ENCODE results near the gene FMNL3. TPM values are rescaled to one million over a fixed set of nuclear protein-coding genes. Genes with fewer than 3 reads are reported as not detected.

FMNL3 gene
- total RNA-seq, 1 experiment from 2014 or later, result 11.4 TPM

- peak; percentile 95 for DNase-seq
- Histone ChIP-seq H3K4me1 (ENCODE audit: low read length) (peaks cover 21% of the 10 kb centered on the region), H4K20me1 (ENCODE audit: insufficient read depth, low read depth, low read length) (no peaks in the 10 kb centered on the region), H3K9me3 (ENCODE audit: low read length) (no peaks in the 10 kb centered on the region), H3K4me2 (ENCODE audit: low read depth, low read length, poor library complexity, severe bottlenecking) (peak within 1 kb of the TSS; percentile 90), H3K27ac (ENCODE audit: low read length) (peak within 1 kb of the TSS; percentile 69), H3K36me3 (ENCODE audit: insufficient read depth, low read length) (no peaks in the 10 kb centered on the region), H3K9me2 (replicated peaks; ENCODE audit: insufficient read depth, low read length) (no peaks in the 10 kb centered on the region), H3K4me3 (ENCODE audit: low read length) (peak within 1 kb of the TSS; percentile 66), H3K9ac (ENCODE audit: low read length) (peak within 1 kb of the TSS; percentile 78), H3K27me3 (ENCODE audit: low read length) (no peaks in the 10 kb centered on the region), H3K79me2 (ENCODE audit: low read length) (no peaks in the 10 kb centered on the region), H2AFZ (ENCODE audit: low read length) (peak within 1 kb of the TSS; percentile 68)
Observed at GRCh38 chr12:49623142-49623904, 83.9 kb downstream of the FMNL3 start, which contains the start of gene PRPF40B. Gene PRPF40B, plus strand, starts transcription at chr12:49623561. Its CDS starts 30 bp downstream, at chr12:49623591.

DNA sequence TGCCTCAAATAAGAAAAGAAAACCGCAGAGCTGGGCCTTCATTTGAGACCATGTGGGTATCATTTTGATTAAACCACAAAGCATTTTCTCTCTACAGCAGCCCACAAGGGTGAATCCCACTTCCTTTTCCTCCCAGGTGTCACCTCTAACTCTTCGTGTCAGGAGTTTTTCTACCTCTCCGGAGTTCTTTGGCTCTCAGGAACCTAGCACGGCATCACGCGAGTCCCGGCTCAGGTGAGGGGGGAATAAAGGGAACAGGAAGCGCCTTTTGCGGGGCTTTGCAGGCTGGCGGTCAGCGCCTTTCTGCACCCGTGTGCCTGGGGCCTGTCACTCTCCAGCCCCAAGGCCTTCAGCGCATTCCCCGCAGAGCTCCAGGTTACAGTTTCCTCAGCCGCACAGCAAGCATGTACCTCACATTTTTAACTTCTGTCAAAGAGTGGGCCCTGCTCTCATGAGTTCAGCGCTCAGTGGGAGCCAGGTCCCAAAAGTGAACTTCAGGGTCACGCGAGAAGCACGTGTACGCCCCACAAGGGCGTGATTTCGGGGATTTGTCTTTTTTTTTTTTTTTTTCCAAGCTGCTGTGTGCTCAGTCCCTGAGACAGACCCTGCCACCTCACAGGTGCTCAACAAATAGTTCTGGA lies 84.6 kb downstream of the FMNL3 start:
- H3K9ac ChIP-seq (ENCODE audit: low read length), result peak overlapping the region; percentile 78
- H3K36me3 ChIP-seq (ENCODE audit: insufficient read depth, low read length), result no peaks in the 10 kb centered on the region
- peak overlapping the region; percentile 68 for H2AFZ ChIP-seq (ENCODE audit: low read length)
- DNase-seq, result peak; percentile 83
- peak overlapping the region; percentile 66 for H3K4me3 ChIP-seq (ENCODE audit: low read length)
- no peaks in the 10 kb centered on the region for H3K79me2 ChIP-seq (ENCODE audit: low read length)
- H3K27ac ChIP-seq (ENCODE audit: low read length), result peak overlapping the region; percentile 69
- no peaks in the 10 kb centered on the region for H3K9me2 ChIP-seq (replicated peaks; ENCODE audit: insufficient read depth, low read length)
- H3K9me3 ChIP-seq (ENCODE audit: low read length), result no peaks in the 10 kb centered on the region
- H3K4me2 ChIP-seq (ENCODE audit: low read depth, low read length, poor library complexity, severe bottlenecking), result peak overlapping the region; percentile 90
- no peaks in the 10 kb centered on the region for H3K27me3 ChIP-seq (ENCODE audit: low read length)
- no peaks in the 10 kb centered on the region for H4K20me1 ChIP-seq (ENCODE audit: insufficient read depth, low read depth, low read length)
- H3K4me1 ChIP-seq (ENCODE audit: low read length), result peaks cover 21% of the 10 kb centered on the region

DNA sequence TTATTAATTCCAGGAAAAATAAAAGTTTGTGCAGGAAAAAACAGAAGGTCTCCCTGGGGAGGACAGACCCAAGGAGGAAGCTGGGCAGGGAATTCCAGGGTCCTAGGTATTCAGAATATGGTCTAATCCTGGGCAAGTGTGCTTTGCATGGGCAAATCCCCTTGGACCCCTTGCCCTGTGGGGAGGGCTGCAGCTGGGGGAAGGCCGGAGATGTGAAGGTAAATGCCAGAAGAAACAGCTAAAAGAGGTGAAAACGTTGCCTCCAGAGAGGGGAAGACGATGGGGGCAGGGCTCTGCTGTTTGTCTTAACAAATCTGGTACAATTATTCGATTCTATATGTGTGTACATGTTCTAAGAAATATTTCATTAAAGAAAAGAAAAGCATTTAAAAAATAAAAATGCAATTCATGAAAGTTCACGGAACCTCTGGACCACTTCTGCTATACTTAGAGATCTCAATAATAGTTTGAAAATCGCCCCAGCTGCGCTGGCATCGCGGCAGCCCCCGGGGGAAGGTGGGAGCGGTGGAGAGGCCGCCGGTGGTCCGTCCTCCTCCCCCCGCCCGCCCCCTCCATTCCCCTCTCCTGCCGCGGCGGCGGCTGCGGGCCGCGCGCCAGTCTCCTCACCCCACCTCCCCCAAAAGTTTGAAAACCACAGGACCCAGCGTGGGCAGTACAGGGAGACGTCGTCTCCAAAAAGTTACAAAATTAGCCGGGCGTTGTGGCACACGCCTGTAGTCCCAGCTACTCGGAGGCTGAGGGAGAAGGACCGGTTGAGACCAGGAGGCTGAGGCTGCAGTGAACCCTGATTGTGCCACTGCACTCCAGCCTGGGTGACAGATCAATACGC lies 85.3 kb downstream of the FMNL3 start:
- H3K9me3 ChIP-seq (ENCODE audit: low read length), result no peaks in the 10 kb centered on the region
- H3K4me1 ChIP-seq (ENCODE audit: low read length), result peaks cover 21% of the 10 kb centered on the region
- no peaks in the 10 kb centered on the region for H4K20me1 ChIP-seq (ENCODE audit: insufficient read depth, low read depth, low read length)
- peak overlapping the region; percentile 69 for H3K27ac ChIP-seq (ENCODE audit: low read length)
- no peaks in the 10 kb centered on the region for H3K9me2 ChIP-seq (replicated peaks; ENCODE audit: insufficient read depth, low read length)
- peak overlapping the region; percentile 68 for H2AFZ ChIP-seq (ENCODE audit: low read length)
- H3K79me2 ChIP-seq (ENCODE audit: low read length), result no peaks in the 10 kb centered on the region
- H3K4me2 ChIP-seq (ENCODE audit: low read depth, low read length, poor library complexity, severe bottlenecking), result peak overlapping the region; percentile 90
- H3K4me3 ChIP-seq (ENCODE audit: low read length), result peak overlapping the region; percentile 66
- H3K9ac ChIP-seq (ENCODE audit: low read length), result peak overlapping the region; percentile 78
- DNase-seq, result peak; percentile 60
- H3K36me3 ChIP-seq (ENCODE audit: insufficient read depth, low read length), result no peaks in the 10 kb centered on the region
- no peaks in the 10 kb centered on the region for H3K27me3 ChIP-seq (ENCODE audit: low read length)

DNA sequence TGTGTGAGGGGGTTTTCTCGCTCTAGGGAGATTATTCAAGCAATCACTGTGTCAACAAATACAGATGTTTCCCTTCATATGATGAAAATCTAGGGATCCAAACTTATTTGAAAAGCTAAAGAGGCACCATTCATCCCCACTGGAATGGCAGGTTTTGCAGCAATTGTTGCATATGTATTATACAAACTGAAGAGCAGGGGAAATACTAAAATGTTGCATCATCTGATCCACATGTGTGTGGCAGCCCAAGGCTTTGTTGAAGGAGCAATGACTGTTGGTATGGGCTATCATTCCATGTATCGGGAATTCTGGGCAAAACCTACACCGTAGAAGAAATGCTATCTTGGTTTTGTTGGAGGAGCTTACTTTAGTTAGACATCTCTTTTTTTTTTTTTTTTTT lies 87.9 kb downstream of the FMNL3 start:
- Histone ChIP-seq H3K4me2 (ENCODE audit: low read depth, low read length, poor library complexity, severe bottlenecking) (no peak overlapping the region), H3K79me2 (ENCODE audit: low read length) (no peaks in the 10 kb centered on the region), H3K27me3 (ENCODE audit: low read length) (no peaks in the 10 kb centered on the region), H3K9me3 (ENCODE audit: low read length) (no peaks in the 10 kb centered on the region), H4K20me1 (ENCODE audit: insufficient read depth, low read depth, low read length) (no peaks in the 10 kb centered on the region), H3K9ac (ENCODE audit: low read length) (no peak overlapping the region), H3K27ac (ENCODE audit: low read length) (no peak overlapping the region), H2AFZ (ENCODE audit: low read length) (no peak overlapping the region), H3K9me2 (replicated peaks; ENCODE audit: insufficient read depth, low read length) (no peaks in the 10 kb centered on the region), H3K36me3 (ENCODE audit: insufficient read depth, low read length) (no peaks in the 10 kb centered on the region), H3K4me1 (ENCODE audit: low read length) (peaks cover 21% of the 10 kb centered on the region), H3K4me3 (ENCODE audit: low read length) (no peak overlapping the region)
- DNase-seq, result no peak

GRCh38 chr12:49618576-49618975 lies 88.6 kb downstream of the FMNL3 start:
- Histone ChIP-seq H3K4me2 (ENCODE audit: low read depth, low read length, poor library complexity, severe bottlenecking) (no peak overlapping the region), H4K20me1 (ENCODE audit: insufficient read depth, low read depth, low read length) (no peaks in the 10 kb centered on the region), H3K27ac (ENCODE audit: low read length) (no peak overlapping the region), H3K9ac (ENCODE audit: low read length) (no peak overlapping the region), H3K27me3 (ENCODE audit: low read length) (no peaks in the 10 kb centered on the region), H3K9me2 (replicated peaks; ENCODE audit: insufficient read depth, low read length) (no peaks in the 10 kb centered on the region), H3K36me3 (ENCODE audit: insufficient read depth, low read length) (no peaks in the 10 kb centered on the region), H3K4me3 (ENCODE audit: low read length) (no peak overlapping the region), H2AFZ (ENCODE audit: low read length) (no peak overlapping the region), H3K4me1 (ENCODE audit: low read length) (peaks cover 21% of the 10 kb centered on the region), H3K9me3 (ENCODE audit: low read length) (no peaks in the 10 kb centered on the region), H3K79me2 (ENCODE audit: low read length) (no peaks in the 10 kb centered on the region)
- DNase-seq, result no peak

GRCh38 chr12:49616533-49617219 lies 90.5 kb downstream of the FMNL3 start:
- DNase-seq, result no peak
- Histone ChIP-seq H3K36me3 (ENCODE audit: insufficient read depth, low read length) (no peaks in the 10 kb centered on the region), H3K27ac (ENCODE audit: low read length) (no peak overlapping the region), H3K79me2 (ENCODE audit: low read length) (no peaks in the 10 kb centered on the region), H3K4me2 (ENCODE audit: low read depth, low read length, poor library complexity, severe bottlenecking) (no peak overlapping the region), H3K9me3 (ENCODE audit: low read length) (no peaks in the 10 kb centered on the region), H3K27me3 (ENCODE audit: low read length) (no peaks in the 10 kb centered on the region), H2AFZ (ENCODE audit: low read length) (no peak overlapping the region), H3K4me3 (ENCODE audit: low read length) (no peak overlapping the region), H3K4me1 (ENCODE audit: low read length) (peaks cover 6% of the 10 kb centered on the region), H4K20me1 (ENCODE audit: insufficient read depth, low read depth, low read length) (no peaks in the 10 kb centered on the region), H3K9ac (ENCODE audit: low read length) (no peak overlapping the region), H3K9me2 (replicated peaks; ENCODE audit: insufficient read depth, low read length) (no peaks in the 10 kb centered on the region)

DNA sequence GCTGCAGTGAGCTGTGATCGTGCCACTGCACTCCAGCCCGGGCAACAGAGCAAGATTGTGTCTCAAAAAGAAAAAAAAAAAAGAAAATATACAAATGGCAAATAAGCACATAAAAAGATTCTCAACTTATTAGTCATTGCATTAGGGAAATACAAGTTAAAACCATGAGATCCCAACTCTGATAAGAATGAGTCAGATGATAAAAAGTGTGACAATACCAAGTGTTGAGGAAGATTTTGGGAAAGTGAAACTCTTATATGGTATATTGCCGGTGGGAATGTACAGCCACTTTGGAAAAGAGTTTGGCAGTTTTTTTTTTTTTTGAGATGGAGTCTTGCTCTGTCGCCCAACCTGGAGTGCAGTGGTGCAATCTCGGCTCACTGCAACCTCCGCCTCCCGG lies 91.5 kb downstream of the FMNL3 start:
- Histone ChIP-seq H3K9me3 (ENCODE audit: low read length) (no peaks in the 10 kb centered on the region), H2AFZ (ENCODE audit: low read length) (no peak overlapping the region), H3K27ac (ENCODE audit: low read length) (no peak overlapping the region), H3K4me1 (ENCODE audit: low read length) (no peaks in the 10 kb centered on the region), H3K9me2 (replicated peaks; ENCODE audit: insufficient read depth, low read length) (no peaks in the 10 kb centered on the region), H3K9ac (ENCODE audit: low read length) (no peak overlapping the region), H3K4me3 (ENCODE audit: low read length) (no peak overlapping the region), H3K4me2 (ENCODE audit: low read depth, low read length, poor library complexity, severe bottlenecking) (no peak overlapping the region), H3K79me2 (ENCODE audit: low read length) (no peaks in the 10 kb centered on the region), H3K27me3 (ENCODE audit: low read length) (no peaks in the 10 kb centered on the region), H4K20me1 (ENCODE audit: insufficient read depth, low read depth, low read length) (no peaks in the 10 kb centered on the region), H3K36me3 (ENCODE audit: insufficient read depth, low read length) (no peaks in the 10 kb centered on the region)
- no peak for DNase-seq

Measured in Karpas-422 (cell line).